HG02870 (cell line): ENCODE results near the gene SCN8A.

ENCODE experiments used
- ATAC-seq: cut with Tn5 transposase; IDR thresholded peaks from one replicate; pipeline ENCODE4 v1.9.1; 2021; ENCODE audit warnings: mild to moderate bottlenecking, moderate library complexity; ENCODE audit not compliant: unreplicated experiment

Gene SCN8A

GRCh38 chr12:51811203-51812202 is 220.5 kb downstream of the SCN8A start:
- ATAC-seq = no peak

- no peak for ATAC-seq
Observed at GRCh38 chr12:51812871-51813270, 221.8 kb downstream of the SCN8A start.

DNA sequence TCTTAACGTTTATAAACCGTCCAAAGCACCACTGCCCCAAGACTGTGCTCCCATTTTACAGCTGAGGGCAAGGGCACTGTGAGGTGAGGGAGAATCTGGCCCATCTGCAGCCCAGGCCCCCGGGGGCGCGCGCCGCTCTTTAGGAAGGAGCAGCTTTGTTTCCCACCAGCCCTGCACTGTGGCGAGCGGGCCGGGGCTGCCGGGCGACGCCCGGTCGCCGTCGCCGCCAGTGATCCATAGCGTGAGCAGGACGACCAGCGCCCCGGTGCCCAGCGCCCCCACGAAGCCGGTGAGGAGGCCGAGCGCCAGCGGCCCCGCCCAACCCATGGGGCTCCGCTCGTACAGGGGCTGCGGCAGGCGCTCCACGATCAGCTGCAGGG is 222.9 kb downstream of the SCN8A start:
- ATAC-seq = no peak

GRCh38 chr12:51814311-51815088 is 223.5 kb downstream of the SCN8A start:
- no peak for ATAC-seq

DNA sequence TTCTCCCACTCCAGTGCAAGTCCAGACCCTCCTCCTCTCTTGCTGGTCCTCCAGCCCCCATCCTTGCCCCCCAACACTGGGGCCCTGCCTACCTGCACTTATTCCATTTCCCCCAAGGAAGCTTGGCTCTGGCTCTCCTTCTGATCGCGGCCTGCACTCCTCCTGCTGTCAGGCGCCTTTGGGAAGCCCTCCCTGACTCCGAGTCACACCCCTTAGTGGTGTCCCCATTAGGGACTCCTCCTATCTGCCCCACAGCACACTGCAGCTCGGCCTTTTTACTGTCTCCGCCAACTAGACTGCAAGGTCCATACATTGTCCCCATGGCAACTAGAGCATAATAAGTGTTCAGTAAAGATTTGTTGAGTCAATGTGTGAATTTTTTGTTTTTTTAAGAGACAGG is 224.5 kb downstream of the SCN8A start:
- no peak for ATAC-seq

DNA sequence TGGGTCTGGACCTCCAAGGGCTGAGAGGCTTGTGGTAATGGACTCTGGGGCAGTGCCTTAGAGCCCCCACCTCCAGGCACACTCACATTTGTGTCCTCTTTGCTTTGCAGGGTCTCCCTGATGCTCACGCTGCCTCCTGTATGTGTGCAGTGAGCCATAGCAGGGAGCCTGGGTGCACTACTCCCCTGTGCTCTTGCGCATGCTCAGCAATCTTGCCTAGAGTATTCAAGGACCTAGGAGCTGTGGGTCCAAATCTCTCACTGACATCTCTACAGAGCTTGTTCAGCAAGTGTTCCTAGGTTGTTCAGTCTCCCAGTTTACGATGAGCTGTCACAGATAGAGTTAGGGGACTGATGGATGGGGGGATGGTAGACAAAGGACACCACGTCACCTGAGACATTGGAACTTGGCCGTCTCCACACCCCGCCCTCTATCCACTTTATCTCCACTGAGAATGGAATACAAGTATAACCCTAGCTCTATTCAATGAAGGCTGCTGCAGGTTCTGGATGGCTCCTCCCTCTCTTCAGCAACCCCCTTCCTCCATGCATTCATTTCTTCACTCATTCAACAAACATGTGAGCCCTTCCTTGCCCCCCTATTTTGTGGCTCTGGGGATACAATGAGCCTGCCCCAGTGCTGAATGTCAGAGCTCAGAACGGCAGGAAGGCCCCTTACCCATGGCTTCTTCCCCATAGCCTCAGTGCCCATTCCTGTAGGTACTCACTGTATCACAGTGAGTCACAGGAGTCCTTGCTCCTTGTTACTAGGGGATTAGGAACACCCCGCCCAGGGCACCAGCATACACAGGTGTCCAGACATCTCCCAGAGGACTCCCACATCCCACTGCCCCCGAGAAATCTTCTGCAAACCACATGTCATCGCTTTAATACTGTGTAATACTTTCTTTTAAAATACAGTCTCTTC is 226.3 kb downstream of the SCN8A start:
- no peak for ATAC-seq

GRCh38 chr12:51818086-51818485 is 227.1 kb downstream of the SCN8A start:
- no peak for ATAC-seq

DNA sequence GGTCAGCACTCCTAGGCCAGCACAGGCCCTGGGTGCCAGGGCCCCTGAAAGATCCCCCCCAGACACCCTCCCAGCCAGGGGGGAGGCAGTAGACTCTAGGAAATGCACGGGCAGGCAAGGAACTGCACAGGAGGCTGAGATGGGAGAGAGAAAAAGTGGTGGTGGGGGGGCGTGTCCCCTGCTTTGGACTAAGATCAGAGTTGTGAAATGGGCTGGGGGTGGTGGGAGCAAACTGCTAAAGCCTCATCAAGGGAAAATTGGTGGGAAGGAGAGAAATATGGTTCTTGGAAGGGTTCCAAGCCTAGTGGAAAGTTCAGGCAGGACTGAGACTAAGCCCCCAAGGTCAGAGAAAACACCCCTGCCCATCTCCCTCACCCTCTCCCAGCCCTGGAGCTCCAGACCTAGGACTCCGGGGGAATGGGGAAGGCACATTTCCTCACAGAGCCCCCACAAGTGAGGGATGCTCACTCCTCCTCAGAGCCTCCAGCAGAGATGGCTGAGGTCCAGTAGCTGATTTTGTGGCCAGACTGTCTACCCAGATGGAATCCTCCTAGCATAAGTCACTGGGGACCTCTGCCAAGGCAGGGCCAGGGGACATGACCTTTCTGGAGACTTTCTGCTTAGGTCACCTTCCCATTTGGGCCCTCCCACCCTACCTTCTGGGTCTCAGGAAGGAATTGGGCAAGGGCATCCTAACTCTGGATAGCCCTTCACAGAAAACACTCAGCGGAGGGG is 227.7 kb downstream of the SCN8A start:
- no peak for ATAC-seq

DNA sequence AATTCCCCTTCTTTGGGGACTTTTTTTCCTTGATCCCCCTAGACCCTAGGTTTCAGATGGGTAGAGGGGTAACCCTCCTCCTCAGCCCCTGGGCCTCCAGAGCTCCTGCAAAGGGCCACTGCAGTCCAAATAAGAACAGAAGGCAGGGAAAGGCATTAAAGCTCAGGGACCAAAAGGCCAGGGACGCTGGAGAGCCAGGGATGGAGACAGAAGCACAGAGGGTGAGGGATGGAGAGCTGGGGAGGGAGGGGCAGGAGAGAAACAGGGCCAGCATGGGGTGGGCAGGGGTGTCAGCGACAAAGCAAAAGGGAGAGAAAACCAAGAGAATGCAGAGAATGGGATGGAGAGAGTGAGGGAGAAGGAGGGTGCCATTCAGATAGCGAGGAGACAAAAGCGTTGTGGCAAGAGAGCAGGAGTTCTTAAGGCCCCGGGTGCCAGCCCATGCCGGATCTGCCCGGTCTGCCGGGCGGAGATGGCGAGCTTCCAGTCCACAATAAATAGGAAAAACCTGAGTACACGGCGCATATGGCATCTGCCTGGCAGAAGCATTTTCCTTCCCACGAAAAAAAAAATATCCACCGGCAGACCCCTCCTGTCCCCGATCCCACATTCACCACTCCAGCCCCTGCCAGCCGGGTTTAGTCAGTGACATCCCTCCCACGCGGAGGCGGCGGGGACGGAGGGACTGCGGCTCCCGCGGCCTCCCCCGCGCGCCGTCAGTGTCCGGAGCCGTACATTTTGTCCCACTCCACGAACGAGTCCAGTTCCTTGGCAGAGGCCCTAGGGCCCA is 228.9 kb downstream of the SCN8A start:
- ATAC-seq = no peak

- ATAC-seq = no peak
Observed at GRCh38 chr12:51820526-51821439, 229.8 kb downstream of the SCN8A start.

GRCh38 chr12:51821440-51822260 is 230.6 kb downstream of the SCN8A start:
- ATAC-seq = no peak

- ATAC-seq = no peak
Observed at GRCh38 chr12:51822261-51822616, 231.2 kb downstream of the SCN8A start.

DNA sequence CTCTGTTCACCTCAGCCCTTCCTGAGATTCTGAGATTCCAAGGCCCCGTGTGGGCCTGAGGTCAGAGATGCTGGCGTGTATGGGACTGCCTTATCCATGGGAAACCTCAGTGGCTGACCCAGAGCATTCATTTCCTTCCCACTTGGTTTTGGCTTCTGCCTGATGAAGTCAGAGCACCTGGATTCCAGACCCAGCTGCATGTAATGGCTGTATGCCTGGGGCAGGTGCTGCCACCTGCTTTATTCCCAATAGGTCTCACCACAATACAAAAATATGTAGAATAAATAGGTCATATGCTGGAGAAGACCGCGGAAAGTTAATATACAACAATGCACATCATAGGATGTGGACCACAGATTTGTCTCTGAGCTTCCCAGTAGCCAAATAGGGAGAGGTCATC is 231.9 kb downstream of the SCN8A start:
- ATAC-seq = no peak

- no peak for ATAC-seq
Observed at GRCh38 chr12:51823875-51824565, 233.0 kb downstream of the SCN8A start.

DNA sequence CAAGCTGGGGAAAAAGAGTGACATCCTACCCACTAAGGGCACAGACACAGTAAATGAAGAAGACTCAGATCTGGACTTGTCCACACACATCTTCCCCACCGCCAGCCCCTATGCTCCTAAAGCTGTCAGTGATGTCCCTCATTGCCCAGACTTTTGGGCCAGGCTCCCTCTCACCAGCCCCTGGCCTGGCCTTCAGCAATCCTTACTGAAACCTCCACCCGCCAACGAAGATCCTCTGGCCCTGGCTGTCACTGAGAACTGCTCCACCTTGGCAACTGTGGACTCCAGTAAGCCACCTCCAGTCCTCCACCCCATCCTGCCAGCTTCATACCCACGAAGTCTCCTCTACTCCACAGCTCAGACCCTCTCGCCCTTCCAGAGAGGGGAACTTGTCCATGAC is 234.2 kb downstream of the SCN8A start:
- ATAC-seq = no peak

GRCh38 chr12:51826881-51827280 is 235.8 kb downstream of the SCN8A start:
- ATAC-seq = no peak
